NCI-H2029 treated with DMSO at 0.1 percent for 48 hours (cell line): ENCODE data around the gene SPDYE17.
"Not testable (repeated sequence)": the region's sequence is repeated elsewhere in the genome, so short reads cannot be mapped to it uniquely, and the experiment has no call there.

Experiments
- DNase-seq: peaks from one replicate; lab custom pipeline; 2025; lab: John Stamatoyannopoulos, UW

Gene SPDYE17

GRCh38 chr7:76998764-76999450 is 33.3 kb downstream of the SPDYE17 start:
- not testable (repeated sequence) for DNase-seq

- no peak for DNase-seq
Measured at GRCh38 chr7:76998285-76998589, 33.9 kb downstream of the SPDYE17 start.

GRCh38 chr7:76997381-76998284 is 34.5 kb downstream of the SPDYE17 start:
- DNase-seq, result no peak

GRCh38 chr7:76996932-76997331 is 35.2 kb downstream of the SPDYE17 start:
- not testable (repeated sequence) for DNase-seq

GRCh38 chr7:76994286-76994685 is 37.9 kb downstream of the SPDYE17 start:
- DNase-seq, result not testable (repeated sequence)

GRCh38 chr7:76993831-76994230 is 38.3 kb downstream of the SPDYE17 start:
- not testable (repeated sequence) for DNase-seq

- DNase-seq, result not testable (repeated sequence)
Measured at GRCh38 chr7:76992871-76993270, 39.3 kb downstream of the SPDYE17 start.

- not testable (repeated sequence) for DNase-seq
Measured at GRCh38 chr7:76992204-76992603, 40.0 kb downstream of the SPDYE17 start.

- not testable (repeated sequence) for DNase-seq
Measured at GRCh38 chr7:76990202-76990601, 42.0 kb downstream of the SPDYE17 start.

GRCh38 chr7:76985924-76986717 is 46.0 kb downstream of the SPDYE17 start:
- DNase-seq, result not testable (repeated sequence)

GRCh38 chr7:76984784-76985136 is 47.4 kb downstream of the SPDYE17 start:
- not testable (repeated sequence) for DNase-seq

GRCh38 chr7:76983937-76984783 is 48.0 kb downstream of the SPDYE17 start:
- not testable (repeated sequence) for DNase-seq

GRCh38 chr7:76983333-76983732 is 48.8 kb downstream of the SPDYE17 start:
- not testable (repeated sequence) for DNase-seq

GRCh38 chr7:76982501-76982900 is 49.7 kb downstream of the SPDYE17 start:
- not testable (repeated sequence) for DNase-seq

- DNase-seq, result not testable (repeated sequence)
Measured at GRCh38 chr7:76981187-76981970, 50.8 kb downstream of the SPDYE17 start.

- DNase-seq, result not testable (repeated sequence)
Measured at GRCh38 chr7:76980576-76980975, 51.6 kb downstream of the SPDYE17 start.

- DNase-seq, result not testable (repeated sequence)
Measured at GRCh38 chr7:76977761-76978367, 54.3 kb downstream of the SPDYE17 start.

GRCh38 chr7:76974793-76975579 is 57.2 kb downstream of the SPDYE17 start:
- not testable (repeated sequence) for DNase-seq

GRCh38 chr7:76974336-76974735 is 57.8 kb downstream of the SPDYE17 start:
- not testable (repeated sequence) for DNase-seq
